ENCODE results near the gene OR6F1.

- TF ChIP-seq POLR2A (IDR thresholded peaks at IDR 0.05; ENCODE audit: borderline replicate concordance, extremely low read depth, insufficient read depth, insufficient read length): no peak
- no peak for TF ChIP-seq CEBPB (IDR thresholded peaks at IDR 0.05; ENCODE audit: low read depth)
- TF ChIP-seq, protein P1, sequence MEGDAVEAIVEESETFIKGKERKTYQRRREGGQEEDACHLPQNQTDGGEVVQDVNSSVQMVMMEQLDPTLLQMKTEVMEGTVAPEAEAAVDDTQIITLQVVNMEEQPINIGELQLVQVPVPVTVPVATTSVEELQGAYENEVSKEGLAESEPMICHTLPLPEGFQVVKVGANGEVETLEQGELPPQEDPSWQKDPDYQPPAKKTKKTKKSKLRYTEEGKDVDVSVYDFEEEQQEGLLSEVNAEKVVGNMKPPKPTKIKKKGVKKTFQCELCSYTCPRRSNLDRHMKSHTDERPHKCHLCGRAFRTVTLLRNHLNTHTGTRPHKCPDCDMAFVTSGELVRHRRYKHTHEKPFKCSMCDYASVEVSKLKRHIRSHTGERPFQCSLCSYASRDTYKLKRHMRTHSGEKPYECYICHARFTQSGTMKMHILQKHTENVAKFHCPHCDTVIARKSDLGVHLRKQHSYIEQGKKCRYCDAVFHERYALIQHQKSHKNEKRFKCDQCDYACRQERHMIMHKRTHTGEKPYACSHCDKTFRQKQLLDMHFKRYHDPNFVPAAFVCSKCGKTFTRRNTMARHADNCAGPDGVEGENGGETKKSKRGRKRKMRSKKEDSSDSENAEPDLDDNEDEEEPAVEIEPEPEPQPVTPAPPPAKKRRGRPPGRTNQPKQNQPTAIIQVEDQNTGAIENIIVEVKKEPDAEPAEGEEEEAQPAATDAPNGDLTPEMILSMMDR (IDR thresholded peaks at IDR 0.05 in 2 of 3, conservative IDR thresholded peaks at IDR 0.05 in 1 of 3; ENCODE audit: borderline replicate concordance in 1 of 3, insufficient read depth in 1 of 3, low read depth in 2 of 3, low read length in 2 of 3): no peak
- no peak for TF ChIP-seq POLR2AphosphoS5 (IDR thresholded peaks at IDR 0.05; ENCODE audit: low read depth, low read length)
- TF ChIP-seq ELF1 (IDR thresholded peaks at IDR 0.05; ENCODE audit: borderline replicate concordance, low read depth): no peak
- no peak for TF ChIP-seq SRF (IDR thresholded peaks at IDR 0.05; ENCODE audit: low read depth)
- no peak for TF ChIP-seq EGR1 (IDR thresholded peaks at IDR 0.05; ENCODE audit: low read depth)
- TF ChIP-seq YY1 (IDR thresholded peaks at IDR 0.05; ENCODE audit: extremely low read depth, insufficient replicate concordance, low read depth, low read length): no peak
- no peak for TF ChIP-seq ZBTB33 (IDR thresholded peaks at IDR 0.05; ENCODE audit: extremely low read depth, insufficient replicate concordance, low read length)
- TF ChIP-seq REST (IDR thresholded peaks at IDR 0.05; ENCODE audit: low read depth): no peak
- TF ChIP-seq SIN3A (IDR thresholded peaks at IDR 0.05; ENCODE audit: low read depth): no peak
- no peak for TF ChIP-seq MAX (IDR thresholded peaks at IDR 0.05)
Observed at GRCh38 chr1:247680171-247680570, 36.3 kb downstream of the OR6F1 start.

Data from HCT116 (cell line).